H1 (cell line): ENCODE measurements around the gene TRIAP1. TPM values are rescaled to one million over a fixed set of nuclear protein-coding genes. Genes with fewer than 3 reads are reported as not detected.

ENCODE experiments used
- TAF7 ChIP-seq: optimal IDR thresholded peaks from 2 replicates; pipeline ENCODE3; 2011; ENCODE audit warnings: low read depth, mild to moderate bottlenecking, inconsistent platforms, low read length, moderate library complexity, borderline replicate concordance
- polyA plus RNA-seq, 7 experiments: library from polyadenylated mRNA; depleted of rRNA in 3 of 7; stranded (reverse) in 5 of 7; unstranded in 2 of 7; fragments of >200 nt in 5 of 7; fragments of 200-250 nt in 2 of 7; gene quantifications; 1 replicate in 5 of 7; 2 replicates in 1 of 7; 4 replicates in 1 of 7; pipeline versions ENCODE4 v1.2.1 to v1.2.3, GENCODE V29; 2011 to 2013; ENCODE audit warnings: missing spikeins in 2 of 7, mixed read lengths in 2 of 7
- total RNA-seq: library from RNA; stranded (reverse); fragmentation: NEBNext Ultra II Directional; extraction: Animal tissue kit (Norgen Biotek cat#: 25700); gene quantifications from 2 replicates; pipeline ENCODE4 v1.2.1, GENCODE V29; 2021
- TF ChIP-seq, protein P1 (sequence below): IDR thresholded peaks from 2 replicates; pipeline ENCODE4 v1.6.1; 2012; ENCODE audit warnings: inconsistent platforms

Gene TRIAP1
- total and polyA plus RNA-seq, 2 of the 8 experiments (the other 6 are each of a cell fraction or from before 2014, with no cell fraction given) = 42.0 to 63.4 TPM

DNA sequence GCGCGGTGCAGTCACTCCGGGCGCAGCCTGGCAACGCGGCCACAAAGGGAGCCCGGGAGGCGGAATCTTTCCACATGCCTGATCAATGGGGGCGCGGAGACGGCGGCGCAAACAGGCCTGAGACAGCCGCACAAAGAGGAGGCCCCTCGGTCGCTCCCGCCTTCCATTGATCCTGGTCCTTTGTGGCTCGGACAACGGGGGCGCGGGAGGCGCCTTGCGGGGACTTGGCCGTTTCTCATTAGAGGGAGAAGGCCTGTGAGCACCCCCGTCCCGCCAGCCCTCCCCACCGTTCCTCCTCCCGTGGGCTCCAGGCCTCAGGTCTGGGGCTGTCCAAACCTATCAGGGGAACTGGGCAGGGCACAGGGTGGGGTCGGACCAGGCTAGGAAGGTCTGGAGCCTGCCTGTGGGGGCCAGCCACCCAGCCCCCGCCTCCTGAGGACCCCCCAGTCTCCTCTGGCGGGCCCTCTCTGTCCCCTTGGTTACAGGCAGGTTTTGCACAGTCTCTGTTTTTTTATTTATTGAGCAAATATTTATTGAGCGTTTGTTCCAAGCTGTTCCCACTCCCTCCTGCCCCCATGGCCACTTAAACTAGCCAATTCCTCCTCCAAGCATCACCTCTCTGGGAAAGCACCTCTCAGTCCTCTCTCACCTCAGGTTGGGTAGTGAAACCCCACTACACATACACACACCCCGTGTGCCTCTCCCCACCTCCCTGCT lies 48.2 kb downstream of the TRIAP1 start (continued):
- no peak for TF ChIP-seq TAF7
- TF ChIP-seq, protein P1, sequence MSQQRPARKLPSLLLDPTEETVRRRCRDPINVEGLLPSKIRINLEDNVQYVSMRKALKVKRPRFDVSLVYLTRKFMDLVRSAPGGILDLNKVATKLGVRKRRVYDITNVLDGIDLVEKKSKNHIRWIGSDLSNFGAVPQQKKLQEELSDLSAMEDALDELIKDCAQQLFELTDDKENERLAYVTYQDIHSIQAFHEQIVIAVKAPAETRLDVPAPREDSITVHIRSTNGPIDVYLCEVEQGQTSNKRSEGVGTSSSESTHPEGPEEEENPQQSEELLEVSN = no peak
